Measurements from ENCODE around the gene DUSP5.
"Not testable (repeated sequence)": the region's sequence is repeated elsewhere in the genome, so short reads cannot be mapped to it uniquely, and the experiment has no call there.

Gene DUSP5

GRCh38 chr10:110497438-110498086 lies at the start of gene DUSP5:
TSS of gene DUSP5 (plus strand) at chr10:110497907. CDS start at chr10:110498122, 215 bp downstream.
- DNase-seq (ENCODE audit: low spot score): peak; percentile 95

- no peak for DNase-seq (ENCODE audit: low spot score)
Observed at GRCh38 chr10:110448682-110449418, 48.9 kb upstream of the DUSP5 start.

- no peak for DNase-seq (ENCODE audit: low spot score)
Observed at GRCh38 chr10:110455446-110455845, 42.3 kb upstream of the DUSP5 start.

- no peak for DNase-seq (ENCODE audit: low spot score)
Observed at GRCh38 chr10:110456046-110456445, 41.7 kb upstream of the DUSP5 start.

GRCh38 chr10:110456523-110457091 lies 41.1 kb upstream of the DUSP5 start:
- no peak for DNase-seq (ENCODE audit: low spot score)

GRCh38 chr10:110457851-110458250 lies 39.9 kb upstream of the DUSP5 start:
- no peak for DNase-seq (ENCODE audit: low spot score)

- no peak for DNase-seq (ENCODE audit: low spot score)
Observed at GRCh38 chr10:110458266-110458920, 39.3 kb upstream of the DUSP5 start.

GRCh38 chr10:110459600-110459999 lies 38.1 kb upstream of the DUSP5 start:
- no peak for DNase-seq (ENCODE audit: low spot score)

GRCh38 chr10:110460111-110460809 lies 37.4 kb upstream of the DUSP5 start:
- peak; percentile 42 for DNase-seq (ENCODE audit: low spot score)

GRCh38 chr10:110461088-110461487 lies 36.6 kb upstream of the DUSP5 start:
- no peak for DNase-seq (ENCODE audit: low spot score)

GRCh38 chr10:110461530-110461929 lies 36.2 kb upstream of the DUSP5 start:
- DNase-seq (ENCODE audit: low spot score): no peak

- no peak for DNase-seq (ENCODE audit: low spot score)
Observed at GRCh38 chr10:110462166-110463095, 35.3 kb upstream of the DUSP5 start.

- DNase-seq (ENCODE audit: low spot score): not testable (repeated sequence)
Observed at GRCh38 chr10:110468258-110468657, 29.4 kb upstream of the DUSP5 start.

GRCh38 chr10:110470541-110470940 lies 27.2 kb upstream of the DUSP5 start:
- DNase-seq (ENCODE audit: low spot score): not testable (repeated sequence)

- DNase-seq (ENCODE audit: low spot score): peak; percentile 77
Observed at GRCh38 chr10:110471566-110472139, 26.1 kb upstream of the DUSP5 start.

GRCh38 chr10:110474017-110474416 lies 23.7 kb upstream of the DUSP5 start:
- DNase-seq (ENCODE audit: low spot score): no peak

- DNase-seq (ENCODE audit: low spot score): no peak
Observed at GRCh38 chr10:110474826-110475225, 22.9 kb upstream of the DUSP5 start.

GRCh38 chr10:110475722-110476515 lies 21.8 kb upstream of the DUSP5 start:
- DNase-seq (ENCODE audit: low spot score): no peak

GRCh38 chr10:110479710-110480109 lies 18.0 kb upstream of the DUSP5 start:
- no peak for DNase-seq (ENCODE audit: low spot score)

GRCh38 chr10:110480387-110480786 lies 17.3 kb upstream of the DUSP5 start:
- no peak for DNase-seq (ENCODE audit: low spot score)

Data from AG20443 (cell line).